WTC11 (cell line): ENCODE results near the gene STK32C. TPM values are rescaled to one million over a fixed set of nuclear protein-coding genes. Genes with fewer than 3 reads are reported as not detected.

Experiments
- ATAC-seq: fragments of 200-7000 bp; cut with Tn5 transposase; 2 replicates; pipeline ENCODE4 v1.10.0; 2021; ENCODE audit warnings: mild to moderate bottlenecking, moderate library complexity
- CTCF ChIA-PET: fragments of 300-600 bp; sonication (Branson Sonifier 250); formaldehyde crosslinking; loops from one replicate; lab custom pipeline; 2021; ENCODE audit warnings: antibody characterized with exemption; lab: Charles Lee
- POLR2A ChIA-PET: fragments of 350-600 bp; sonication (Branson Sonifier 250); formaldehyde crosslinking; loops from one replicate; lab custom pipeline; 2021; ENCODE audit warnings: antibody characterized with exemption; lab: Charles Lee
- DNase-seq: peaks from one replicate; pipeline ENCODE4 v3.0.0; 2021; ENCODE audit warnings: low spot score
- H3K27ac Mint-ChIP-seq: 2 replicates; pipeline ENCODE4 v1.8.0; 2021; ENCODE audit warnings: mixed read lengths
- H3K27me3 Mint-ChIP-seq: 2 replicates; pipeline ENCODE4 v1.8.0; 2021; ENCODE audit warnings: low read depth, mild to moderate bottlenecking, moderate library complexity, mixed read lengths
- H3K36me3 Mint-ChIP-seq: 2 replicates; pipeline ENCODE4 v1.8.0; 2021; ENCODE audit warnings: mixed read lengths
- H3K4me1 Mint-ChIP-seq: 2 replicates; pipeline ENCODE4 v1.8.0; 2022; ENCODE audit warnings: mixed read lengths
- H3K4me3 Mint-ChIP-seq: 2 replicates; pipeline ENCODE4 v1.8.0; 2021; ENCODE audit warnings: mild to moderate bottlenecking, moderate library complexity, mixed read lengths
- H3K9me3 Mint-ChIP-seq: 2 replicates; pipeline ENCODE4 v1.8.0; 2021; ENCODE audit warnings: mixed read lengths
- AFF4 ChIP-seq: sonication (generic); formaldehyde crosslinking; IDR thresholded peaks from 2 replicates; pipeline ENCODE4 v1.8.1; 2023; ENCODE audit warnings: mild to moderate bottlenecking, missing genetic modification reagents, borderline replicate concordance
- ATF6 ChIP-seq: sonication (generic); formaldehyde crosslinking; IDR thresholded peaks from 2 replicates; pipeline ENCODE4 v1.8.1; 2023; ENCODE audit warnings: mild to moderate bottlenecking, missing genetic modification reagents
- CREM ChIP-seq: sonication (generic); formaldehyde crosslinking; IDR thresholded peaks from 2 replicates; pipeline ENCODE4 v1.8.1; 2022; ENCODE audit warnings: mild to moderate bottlenecking, missing genetic modification reagents, moderate library complexity
- E2F4 ChIP-seq: sonication (generic); formaldehyde crosslinking; IDR thresholded peaks from 2 replicates; pipeline ENCODE4 v1.8.1; 2022; ENCODE audit warnings: low read depth, mild to moderate bottlenecking, moderate library complexity, missing genetic modification reagents, borderline replicate concordance
- E2F5 ChIP-seq: sonication (generic); formaldehyde crosslinking; IDR thresholded peaks from 2 replicates; pipeline ENCODE4 v1.8.1; 2022; ENCODE audit warnings: mild to moderate bottlenecking, moderate library complexity, missing genetic modification reagents
- ERG ChIP-seq: fragments of 250-450 bp; sonication (Bioruptor Pico); IDR thresholded peaks from 2 replicates; pipeline ENCODE4 v1.8.0; 2021; ENCODE audit warnings: mild to moderate bottlenecking
- GRHL2 ChIP-seq: fragments of 250-450 bp; sonication (Bioruptor Pico); IDR thresholded peaks from 2 replicates; pipeline ENCODE4 v1.8.0; 2022; ENCODE audit warnings: mild to moderate bottlenecking, moderate library complexity; ENCODE audit not compliant: insufficient replicate concordance, severe bottlenecking
- GTF2I ChIP-seq: fragments of 250-450 bp; sonication (Bioruptor Pico); conservative IDR thresholded peaks from 2 replicates; pipeline ENCODE4 v1.4.0; 2021; ENCODE audit warnings: mild to moderate bottlenecking
- HMGA2 ChIP-seq: fragments of 250-450 bp; sonication (Bioruptor Pico); IDR thresholded peaks from 2 replicates; pipeline ENCODE4 v1.4.0; 2021; ENCODE audit warnings: mild to moderate bottlenecking, moderate library complexity
- IRF2 ChIP-seq: sonication (generic); formaldehyde crosslinking; IDR thresholded peaks from 2 replicates; pipeline ENCODE4 v1.8.0; 2022; ENCODE audit warnings: low read depth, missing genetic modification reagents, borderline replicate concordance
- NFATC4 ChIP-seq: fragments of 250-450 bp; sonication (Bioruptor Pico); IDR thresholded peaks from 2 replicates; pipeline ENCODE4 v1.9.0; 2021; ENCODE audit warnings: mild to moderate bottlenecking
- NFYB ChIP-seq: sonication (generic); formaldehyde crosslinking; conservative IDR thresholded peaks from 2 replicates; pipeline ENCODE4 v1.8.0; 2022; ENCODE audit warnings: low read depth, missing genetic modification reagents
- NR3C1 ChIP-seq: sonication (generic); formaldehyde crosslinking; conservative IDR thresholded peaks from 2 replicates; pipeline ENCODE4 v1.8.1; 2023; ENCODE audit warnings: low read depth, mild to moderate bottlenecking, missing genetic modification reagents
- RELA ChIP-seq: sonication (generic); formaldehyde crosslinking; IDR thresholded peaks from 2 replicates; pipeline ENCODE4 v1.8.1; 2022; ENCODE audit warnings: missing genetic modification reagents, mild to moderate bottlenecking, borderline replicate concordance
- TEAD1 ChIP-seq: sonication (generic); formaldehyde crosslinking; IDR thresholded peaks from 2 replicates; pipeline ENCODE4 v1.8.0; 2022; ENCODE audit warnings: mild to moderate bottlenecking, missing genetic modification reagents
- USF2 ChIP-seq: sonication (generic); formaldehyde crosslinking; IDR thresholded peaks from 2 replicates; pipeline ENCODE4 v1.8.1; 2023; ENCODE audit warnings: mild to moderate bottlenecking, missing genetic modification reagents, moderate library complexity
- ZNF138 ChIP-seq: sonication (generic); formaldehyde crosslinking; conservative IDR thresholded peaks from 2 replicates; pipeline ENCODE4 v1.8.1; 2022; ENCODE audit warnings: mild to moderate bottlenecking, moderate library complexity, missing genetic modification reagents
- ZNF281 ChIP-seq: sonication (generic); formaldehyde crosslinking; IDR thresholded peaks from 2 replicates; pipeline ENCODE4 v1.8.0; 2023; ENCODE audit warnings: mild to moderate bottlenecking, missing genetic modification reagents
- ZNF317 ChIP-seq: sonication (generic); formaldehyde crosslinking; IDR thresholded peaks from 2 replicates; pipeline ENCODE4 v1.8.1; 2023; ENCODE audit warnings: low read depth, mild to moderate bottlenecking, moderate library complexity, missing genetic modification reagents, borderline replicate concordance
- ZNF671 ChIP-seq: fragments of 250-450 bp; sonication (Bioruptor Pico); IDR thresholded peaks from 2 replicates; pipeline ENCODE4 v1.8.0; 2021; ENCODE audit warnings: mild to moderate bottlenecking
- total RNA-seq: library from RNA; stranded (reverse); gene quantifications from 3 replicates; pipeline ENCODE4 v1.2.3, GENCODE V29; 2021

The STK32C gene
- total RNA-seq, 1 experiment from 2014 or later, result 20.7 TPM

GRCh38 chr10:132247943-132248342, 59.8 kb downstream of the STK32C start:
- Mint-ChIP-seq H3K9me3 (no peaks in the 10 kb centered on the region), H3K4me1 (peaks cover 5% of the 10 kb centered on the region)
- ATAC-seq, result no peak
- TF ChIP-seq ZNF138 (CRISPR knock-in tag), result no peak
- TF ChIP-seq TEAD1 (CRISPR knock-in tag), result no peak
- no peak for TF ChIP-seq E2F5 (CRISPR knock-in tag)
- no peak for TF ChIP-seq NFYB (CRISPR knock-in tag)
- no peak for TF ChIP-seq RELA (CRISPR knock-in tag)
- no peak for TF ChIP-seq E2F4 (CRISPR knock-in tag)
- no peak for TF ChIP-seq AFF4 (CRISPR knock-in tag)
- no peak for TF ChIP-seq NR3C1
- no peak for TF ChIP-seq NFATC4 (CRISPR knock-in tag)
- no peak for TF ChIP-seq ZNF317 (CRISPR knock-in tag)
- no peak for TF ChIP-seq ZNF281
- TF ChIP-seq USF2 (CRISPR knock-in tag), result no peak
- no peak for TF ChIP-seq GRHL2
- no peak for TF ChIP-seq HMGA2 (CRISPR knock-in tag)
- TF ChIP-seq GTF2I (CRISPR knock-in tag), result no peak
- TF ChIP-seq CREM, result no peak
- TF ChIP-seq ZNF671 (CRISPR knock-in tag), result no peak
- no peak for TF ChIP-seq ERG (CRISPR knock-in tag)
- no peak for TF ChIP-seq ATF6 (CRISPR knock-in tag)
- TF ChIP-seq IRF2 (CRISPR knock-in tag), result no peak
- TF ChIP-seq, all 79 proteins: peak for 0
- no peaks in the 10 kb centered on the region for H3K27me3 Mint-ChIP-seq
- no peaks in the 10 kb centered on the region for H3K36me3 Mint-ChIP-seq
- no peak for DNase-seq
- H3K4me3 Mint-ChIP-seq, result no peak overlapping the region
- H3K27ac Mint-ChIP-seq, result no peak overlapping the region
- POLR2A ChIA-PET, result no interaction called here
- CTCF ChIA-PET, result no interaction called here
